ENCODE measurements around the gene SH3RF3. TPM values are rescaled to one million over a fixed set of nuclear protein-coding genes. Genes with fewer than 3 reads are reported as not detected.

The SH3RF3 gene
- total RNA-seq, 1 donor from 2014 or later = 0.68 TPM

DNA sequence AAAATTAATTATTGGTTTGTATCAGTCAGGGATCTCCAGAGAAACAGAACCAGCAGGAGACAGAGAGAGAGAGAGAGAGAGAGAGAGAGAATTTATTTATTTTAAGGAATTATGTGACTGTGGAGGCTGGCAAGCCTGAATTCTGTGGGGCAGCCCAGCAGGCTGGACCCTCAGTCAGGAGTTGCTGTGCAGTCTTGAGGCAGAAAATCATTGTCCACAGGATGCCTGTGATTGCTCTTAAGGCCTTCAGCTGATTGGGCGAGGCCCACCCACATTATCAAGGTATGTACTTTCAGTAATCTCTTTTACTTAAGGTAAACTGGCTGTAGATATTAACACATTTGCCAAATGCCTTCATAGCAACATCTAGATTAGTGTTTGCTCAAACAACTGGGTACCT lies 329.5 kb downstream of the SH3RF3 start:
- no peak for ATAC-seq

DNA sequence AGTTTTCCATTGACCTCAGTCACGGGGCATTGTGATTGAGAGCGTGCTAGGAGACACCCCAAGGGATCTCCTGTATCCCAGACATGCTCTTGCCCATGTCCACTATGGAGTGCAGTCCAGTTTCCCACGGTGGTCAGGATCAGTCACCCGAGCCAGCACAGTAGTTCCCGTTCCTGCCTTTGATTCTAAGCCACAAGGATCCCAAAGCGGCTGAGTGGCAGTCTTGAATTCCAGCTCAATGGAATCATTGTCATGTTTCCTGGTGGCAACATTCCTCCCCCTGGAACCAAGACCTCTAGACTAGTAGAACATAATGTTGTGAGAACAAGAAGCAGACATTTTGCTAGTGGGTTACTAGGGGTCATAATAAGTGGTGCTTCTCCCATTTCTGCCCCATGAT lies 330.5 kb downstream of the SH3RF3 start:
- ATAC-seq = no peak

DNA sequence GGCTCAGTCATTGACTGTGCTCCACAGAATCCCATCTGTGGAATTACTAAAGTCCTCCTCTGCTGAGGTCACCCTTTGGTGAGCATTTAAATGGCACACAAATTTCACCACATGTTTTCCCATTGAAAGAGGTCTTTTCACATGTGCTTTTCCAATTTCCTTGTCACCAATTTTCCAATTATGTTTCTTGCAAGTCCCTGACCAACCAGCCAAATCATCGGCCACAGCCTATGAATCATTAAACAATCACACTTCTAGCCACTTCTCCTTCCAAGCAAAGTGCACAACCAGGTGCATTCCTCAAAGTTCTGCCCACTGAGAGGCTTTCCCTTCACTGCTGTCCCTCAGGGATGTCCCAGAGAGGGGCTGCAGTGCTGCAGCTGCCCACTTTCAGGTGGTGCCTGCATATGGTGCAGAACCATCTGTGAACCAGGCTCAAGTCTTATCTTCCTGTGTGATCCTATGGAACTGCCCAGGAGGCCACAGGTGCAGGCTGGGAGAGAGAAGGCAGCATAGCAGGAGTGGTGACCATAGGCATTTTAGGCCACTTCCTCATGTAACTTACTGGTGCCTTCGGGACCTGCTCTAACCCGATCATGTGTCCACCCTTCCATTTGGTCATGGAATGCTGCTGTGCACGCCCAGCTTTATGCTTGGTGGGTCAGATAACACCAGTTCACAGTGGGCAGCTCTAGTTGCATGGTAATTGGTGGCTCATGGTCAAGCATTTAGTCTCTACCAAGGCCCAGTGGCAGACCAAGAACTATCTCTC lies 331.7 kb downstream of the SH3RF3 start:
- ATAC-seq = no peak

DNA sequence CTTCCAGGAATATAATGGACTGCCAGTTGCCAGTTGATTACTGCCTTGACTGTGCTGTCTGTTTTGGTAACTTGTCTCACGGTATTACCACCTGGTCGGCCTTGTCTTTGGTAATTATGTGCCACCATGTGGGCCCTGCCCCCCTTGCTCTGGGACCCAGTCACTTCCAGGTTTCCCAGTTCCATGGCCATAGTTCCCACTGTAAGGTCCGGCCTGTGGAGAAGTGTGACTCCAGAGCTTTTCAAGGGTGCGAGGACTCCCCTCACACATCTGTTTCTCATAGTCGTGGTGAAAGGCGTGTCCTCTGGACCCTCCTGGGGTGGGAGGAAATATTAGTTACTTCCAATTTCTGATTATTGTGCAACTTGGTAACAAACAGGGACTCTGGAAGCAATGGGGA lies 334.2 kb downstream of the SH3RF3 start:
- no peak for ATAC-seq

DNA sequence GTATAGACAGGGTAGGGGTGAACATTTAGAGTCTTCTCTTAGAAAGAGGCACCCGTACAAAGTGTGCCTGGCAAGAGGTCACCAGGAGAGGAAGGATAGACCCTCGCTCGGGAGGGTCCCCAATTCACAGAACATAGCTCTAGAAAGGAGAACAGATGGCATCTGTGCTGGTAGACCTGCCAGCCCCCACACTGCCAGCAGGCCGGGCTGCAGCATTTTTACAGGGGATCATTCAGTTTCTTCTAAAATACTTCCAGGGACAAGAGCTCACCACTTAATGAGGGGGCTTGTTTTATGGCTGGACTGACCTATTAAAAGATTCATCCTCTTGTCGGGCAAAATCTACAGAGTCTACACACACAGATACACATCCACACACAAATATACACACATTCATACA lies 334.9 kb downstream of the SH3RF3 start:
- ATAC-seq = no peak

DNA sequence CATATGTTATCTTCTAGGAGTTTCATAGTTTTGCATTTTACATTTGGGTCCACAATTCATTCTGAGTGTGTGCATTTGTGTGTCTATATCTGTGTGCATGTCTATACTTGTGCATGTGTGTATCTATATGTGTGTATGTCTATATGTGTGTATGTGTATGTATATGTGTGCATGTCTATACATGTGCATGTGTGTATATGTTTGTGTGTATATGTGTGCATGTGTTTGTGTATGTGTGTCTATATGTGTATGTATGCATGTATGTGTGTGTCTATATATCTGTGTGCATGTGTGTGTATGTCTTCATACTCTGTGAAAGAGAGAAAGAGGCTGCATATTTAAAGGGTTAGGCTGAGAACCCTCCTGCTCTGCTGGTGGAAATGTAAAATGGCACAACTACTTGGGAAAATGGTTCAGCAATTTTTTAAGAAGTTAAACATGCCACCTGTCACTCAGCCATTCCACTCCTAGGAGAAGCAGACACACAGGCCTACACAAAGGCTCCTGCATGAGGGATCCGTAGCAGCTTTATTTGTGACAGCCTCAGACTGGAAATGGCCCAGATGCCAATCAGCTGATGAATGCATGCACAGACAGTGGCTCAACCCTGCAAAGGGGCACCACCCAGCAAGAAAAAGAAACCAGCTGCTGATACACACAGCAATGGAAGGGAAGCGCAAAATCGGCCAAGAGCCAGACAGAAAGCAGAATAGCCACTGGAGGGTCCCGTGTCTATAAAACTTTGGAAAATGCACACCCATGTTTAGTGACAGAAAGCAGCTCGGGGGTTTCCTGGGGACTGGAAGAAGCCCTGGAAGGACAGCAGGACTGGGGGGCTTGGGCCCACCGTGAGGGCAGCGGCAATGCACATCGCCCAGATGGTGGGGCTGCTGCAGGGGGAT lies 337.9 kb downstream of the SH3RF3 start:
- peak; percentile 33 for ATAC-seq

DNA sequence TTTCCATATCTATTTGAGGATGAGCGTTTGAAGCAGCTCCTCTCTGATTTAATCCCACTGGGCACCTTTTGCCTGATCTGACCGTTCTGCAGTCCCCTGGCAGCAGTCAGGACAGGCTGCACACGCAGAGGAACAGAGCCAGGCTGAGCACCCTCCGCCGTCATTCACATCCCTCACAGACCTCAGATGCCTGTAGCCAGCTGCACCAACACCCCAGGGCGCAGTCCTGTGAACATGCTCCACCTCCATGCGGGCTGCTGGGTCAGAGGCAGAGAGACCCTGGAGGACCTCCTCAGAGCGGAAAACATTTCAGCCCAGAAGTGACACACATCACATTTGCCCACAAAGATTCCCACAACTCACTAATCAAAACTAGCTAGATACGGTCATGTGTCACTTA lies 338.7 kb downstream of the SH3RF3 start:
- ATAC-seq = no peak

DNA sequence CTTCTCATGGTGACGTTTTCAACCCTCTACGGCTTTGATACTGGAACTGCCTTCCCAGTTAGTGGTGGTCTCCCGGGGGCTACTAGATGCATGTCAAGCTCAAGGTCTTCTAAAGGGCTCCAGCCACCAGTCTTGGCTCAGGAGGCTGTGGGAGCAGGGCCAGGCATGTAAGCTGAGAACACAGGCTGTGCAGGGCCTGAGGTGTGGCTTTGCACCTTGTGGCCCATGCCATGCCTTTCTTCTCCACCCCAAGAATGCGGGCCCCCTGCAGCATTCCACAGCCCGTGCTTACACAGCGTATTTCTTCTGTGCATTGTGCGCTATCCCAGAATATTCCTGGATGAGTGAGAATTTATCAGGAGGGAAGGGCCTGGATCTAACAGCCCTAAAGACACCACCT lies 339.9 kb downstream of the SH3RF3 start:
- no peak for ATAC-seq

DNA sequence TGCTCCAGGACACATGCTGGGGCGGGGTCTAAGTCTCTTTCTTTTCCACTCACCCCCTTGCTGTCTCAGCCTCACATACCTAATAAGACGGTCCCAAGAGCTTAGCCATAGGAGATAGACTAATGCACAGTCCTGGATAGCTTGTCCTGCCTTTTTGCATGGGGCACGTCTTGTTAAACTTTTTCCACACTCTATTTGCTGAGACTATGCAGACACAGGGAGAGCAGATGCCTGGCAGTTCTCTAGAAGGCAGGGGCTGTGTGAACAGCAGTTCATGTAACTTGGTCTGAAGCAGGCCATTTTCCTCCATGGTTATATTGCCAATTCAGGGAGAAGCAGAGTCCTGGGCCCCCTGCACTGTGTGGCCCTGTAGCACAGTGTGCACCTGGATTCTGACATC lies 342.7 kb downstream of the SH3RF3 start:
- no peak for ATAC-seq

DNA sequence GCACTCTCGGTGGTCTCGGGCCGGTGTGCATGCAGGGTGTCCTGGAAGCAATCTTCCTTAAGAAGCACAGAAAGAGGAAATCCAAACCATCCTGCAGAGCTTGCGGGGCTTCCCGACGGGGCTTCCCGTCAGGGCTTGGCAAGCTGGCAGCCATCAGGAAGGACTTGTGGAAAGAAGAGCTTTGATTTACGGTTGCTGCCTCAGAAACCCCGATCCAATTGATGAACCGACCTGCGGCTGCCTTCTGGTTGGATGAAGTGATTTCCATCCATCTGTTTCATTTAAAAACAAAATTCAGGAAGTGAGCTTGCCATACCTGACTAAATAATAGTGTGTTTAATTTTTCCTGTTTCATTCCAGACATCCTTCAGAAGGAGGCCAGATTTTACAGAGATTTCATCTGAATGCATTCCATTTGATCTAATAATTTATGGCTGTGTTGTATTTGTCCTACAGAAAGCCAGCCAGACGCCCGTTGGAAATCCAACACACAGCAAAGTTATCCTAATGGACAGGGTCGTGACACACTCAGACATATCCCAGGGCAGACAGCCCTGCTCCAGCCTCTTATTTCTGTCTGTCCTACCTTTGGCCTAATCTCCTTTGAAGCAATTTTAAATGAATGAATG lies 343.4 kb downstream of the SH3RF3 start:
- no peak for ATAC-seq

DNA sequence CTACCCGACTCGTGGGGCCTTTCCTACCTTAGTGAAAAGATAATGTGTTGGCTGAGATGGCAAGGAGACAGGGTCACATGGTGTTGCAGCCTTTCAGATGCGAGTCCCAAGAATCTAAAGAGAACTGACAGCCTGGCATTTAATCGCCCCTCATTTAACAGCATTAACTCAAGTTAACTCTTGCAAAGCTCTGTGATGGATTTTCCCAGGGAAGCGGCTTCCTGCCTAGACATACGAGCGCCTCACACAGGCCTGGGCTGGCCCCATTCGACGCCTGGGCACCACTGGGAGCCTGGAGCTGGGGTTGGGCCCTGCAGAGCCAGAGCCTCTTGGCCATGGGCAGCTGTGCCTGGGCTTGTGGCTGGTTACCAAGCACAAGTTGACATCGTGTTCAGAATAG lies 344.0 kb downstream of the SH3RF3 start:
- ATAC-seq = peak; percentile 73

DNA sequence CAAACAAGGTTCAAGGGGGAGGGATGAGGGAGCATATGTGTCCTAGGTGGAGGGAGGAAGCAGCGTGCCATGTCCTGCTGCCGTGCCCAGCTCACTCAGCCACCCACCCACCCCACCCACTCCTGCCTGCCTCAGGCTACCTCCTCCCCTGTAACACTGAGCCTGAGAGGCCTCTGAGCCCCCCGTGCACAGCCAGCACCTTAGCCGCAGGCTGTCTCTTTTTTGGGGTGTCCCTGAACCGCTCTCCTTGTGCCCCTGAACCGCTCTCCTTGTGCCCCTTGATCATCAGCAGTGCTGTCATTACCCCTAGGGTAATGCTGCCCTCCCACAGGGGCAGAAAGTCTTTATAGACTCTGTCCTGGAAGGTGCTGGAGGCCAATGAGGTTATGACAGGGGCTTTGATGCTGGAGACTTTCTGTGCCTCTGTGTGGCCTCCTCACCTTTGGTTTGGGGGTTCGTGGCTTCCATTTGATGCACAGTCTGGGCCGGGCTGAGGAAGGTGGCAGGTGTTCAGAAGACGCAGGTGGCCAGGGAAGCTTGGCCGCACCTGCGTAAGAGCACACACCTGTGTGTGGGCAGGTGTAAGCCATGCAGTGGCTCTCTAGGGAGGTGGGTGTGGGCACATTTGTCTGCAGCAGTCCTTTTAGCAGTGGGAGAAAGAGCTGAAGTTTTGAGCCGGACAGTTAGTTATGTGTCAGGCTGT lies 344.8 kb downstream of the SH3RF3 start:
- no peak for ATAC-seq

DNA sequence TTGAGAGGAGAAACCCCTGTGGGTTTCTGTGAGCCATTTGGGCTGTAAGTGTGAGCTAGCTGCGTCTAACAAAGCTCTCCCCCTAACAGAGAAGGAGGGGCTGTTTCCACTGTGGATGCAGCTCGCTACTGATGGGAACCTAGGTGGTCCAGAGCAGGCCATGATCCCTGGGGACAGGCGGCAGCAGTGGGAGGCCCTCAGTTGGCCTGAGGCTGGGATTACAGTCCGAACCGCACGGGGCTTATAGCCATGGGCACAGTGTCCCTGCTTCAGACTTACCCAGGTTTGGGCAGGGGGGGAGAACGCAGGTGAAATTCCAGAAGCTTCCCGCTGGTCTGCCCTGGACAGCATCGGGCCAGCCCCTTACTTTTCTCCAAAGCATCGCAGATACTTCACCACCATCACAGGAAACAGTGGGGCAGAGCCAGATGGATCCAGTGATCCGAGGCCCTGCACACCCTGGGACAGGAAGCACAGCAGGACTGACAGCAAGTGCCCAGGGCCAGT lies 345.4 kb downstream of the SH3RF3 start:
- ATAC-seq = no peak

DNA sequence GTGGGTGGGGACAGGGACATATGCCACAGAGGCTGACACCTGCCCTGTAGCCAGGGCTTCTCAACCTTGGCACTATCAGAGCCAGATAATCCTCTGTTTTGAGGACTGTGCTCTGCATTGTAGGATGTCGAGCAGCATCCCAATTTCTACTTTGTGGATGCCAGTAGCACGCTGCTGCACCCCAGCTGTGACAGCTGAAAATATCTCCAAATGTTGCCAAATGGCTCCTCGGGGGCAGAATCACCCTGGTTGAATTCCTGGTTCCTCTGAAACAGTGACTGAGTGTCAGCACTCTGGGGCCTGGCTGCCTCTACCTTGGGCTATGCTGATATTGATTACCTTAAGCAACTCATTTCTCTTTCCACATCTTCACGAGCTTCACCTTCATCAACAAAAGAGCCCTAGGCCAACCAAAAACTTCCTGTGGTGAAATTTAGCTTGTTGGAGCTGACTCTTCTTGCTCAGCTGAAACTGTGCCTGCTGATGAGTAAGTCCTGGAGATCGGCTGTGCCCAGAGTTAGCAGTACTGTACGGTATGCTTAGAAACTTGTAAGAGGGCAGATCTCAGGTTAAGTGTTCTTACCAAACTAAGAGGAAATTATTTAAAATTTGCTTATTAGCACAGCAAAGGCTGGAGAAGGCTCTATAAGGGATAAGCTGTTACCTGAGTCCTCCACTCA lies 346.7 kb downstream of the SH3RF3 start:
- peak; percentile 74 for ATAC-seq

DNA sequence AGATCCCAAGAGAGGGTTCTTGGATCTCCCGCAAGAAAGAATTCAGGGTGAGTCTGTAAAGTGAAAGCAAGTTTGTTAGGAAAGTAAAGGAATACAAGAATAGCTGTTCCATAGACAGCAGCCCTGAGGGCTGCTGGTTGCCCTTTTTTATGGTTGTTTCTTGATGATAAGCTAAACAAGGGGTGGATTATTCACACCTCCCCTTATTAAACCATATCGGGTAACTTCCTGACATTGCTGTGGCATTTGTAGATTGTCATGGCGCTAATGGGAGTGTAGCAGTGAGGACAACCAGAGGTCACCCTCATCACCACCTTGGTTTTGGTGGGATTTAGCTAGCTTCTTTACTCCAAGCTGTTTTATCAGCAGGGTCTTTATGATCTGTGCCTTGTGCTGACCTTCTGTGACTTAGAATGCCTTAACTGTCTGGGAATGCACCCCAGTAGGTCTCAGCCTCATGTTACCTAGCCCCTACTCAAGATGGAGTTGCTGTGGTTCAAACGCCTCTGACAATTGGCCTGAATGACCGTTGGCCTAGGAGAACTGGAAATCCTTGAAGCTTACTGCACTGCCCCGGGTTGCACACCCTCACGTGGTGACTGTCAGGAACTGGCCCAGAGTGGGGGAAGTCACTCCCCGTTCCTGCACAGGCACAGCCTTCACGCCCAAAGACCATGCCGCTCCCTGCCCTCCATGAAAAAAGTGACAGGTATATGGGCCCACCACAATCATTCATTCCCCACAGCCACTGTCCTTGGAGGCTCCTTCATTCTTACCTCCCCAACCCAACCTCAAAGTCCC lies 347.8 kb downstream of the SH3RF3 start:
- ATAC-seq = no peak

DNA sequence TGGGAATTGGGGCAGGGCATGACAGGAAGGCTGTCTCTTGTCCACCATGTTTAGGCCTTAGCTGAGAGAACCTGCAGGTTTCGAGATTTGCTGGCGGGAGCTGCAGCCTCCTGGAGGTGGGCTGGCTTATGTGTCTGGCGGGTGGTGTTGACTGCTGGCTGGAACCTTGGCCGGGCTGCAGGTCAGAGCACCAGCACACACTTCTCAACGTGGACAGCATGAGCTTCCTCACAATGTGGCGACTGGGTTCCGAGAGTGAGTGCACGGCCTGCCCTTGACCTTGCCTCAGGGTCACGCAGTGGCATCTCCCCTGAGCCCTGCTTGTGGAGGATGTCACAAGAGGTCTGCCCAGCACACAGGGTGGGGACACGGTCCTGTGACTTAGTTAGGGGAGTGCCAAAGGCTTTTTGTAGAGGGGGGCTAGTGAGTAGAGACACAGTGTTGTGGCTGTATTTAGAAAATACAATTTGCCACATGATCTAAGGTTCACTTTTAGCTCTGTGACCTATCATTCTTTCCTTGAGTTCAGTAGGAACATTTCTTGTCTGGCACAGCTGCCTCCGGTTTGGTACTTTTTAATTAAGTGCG lies 350.0 kb downstream of the SH3RF3 start:
- ATAC-seq = no peak

DNA sequence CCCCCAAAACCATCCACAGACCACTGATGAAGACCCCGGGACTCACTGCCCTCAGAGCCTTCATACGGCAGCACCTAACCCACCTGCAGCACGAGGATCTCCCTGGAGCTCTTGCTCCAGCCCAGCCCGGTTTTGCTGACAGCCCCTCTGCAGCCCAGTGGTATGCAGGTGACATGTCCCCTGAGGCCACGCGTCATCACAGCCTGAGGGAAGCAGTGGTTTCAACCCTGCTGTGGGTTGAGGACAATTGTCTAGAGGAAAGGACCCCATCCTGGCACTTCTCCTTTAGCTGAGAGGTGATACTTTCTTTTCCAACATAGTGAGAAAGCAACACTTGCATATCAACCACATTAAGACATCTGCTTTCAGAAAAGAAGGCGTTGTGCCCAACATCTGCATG lies 350.8 kb downstream of the SH3RF3 start:
- ATAC-seq = no peak

DNA sequence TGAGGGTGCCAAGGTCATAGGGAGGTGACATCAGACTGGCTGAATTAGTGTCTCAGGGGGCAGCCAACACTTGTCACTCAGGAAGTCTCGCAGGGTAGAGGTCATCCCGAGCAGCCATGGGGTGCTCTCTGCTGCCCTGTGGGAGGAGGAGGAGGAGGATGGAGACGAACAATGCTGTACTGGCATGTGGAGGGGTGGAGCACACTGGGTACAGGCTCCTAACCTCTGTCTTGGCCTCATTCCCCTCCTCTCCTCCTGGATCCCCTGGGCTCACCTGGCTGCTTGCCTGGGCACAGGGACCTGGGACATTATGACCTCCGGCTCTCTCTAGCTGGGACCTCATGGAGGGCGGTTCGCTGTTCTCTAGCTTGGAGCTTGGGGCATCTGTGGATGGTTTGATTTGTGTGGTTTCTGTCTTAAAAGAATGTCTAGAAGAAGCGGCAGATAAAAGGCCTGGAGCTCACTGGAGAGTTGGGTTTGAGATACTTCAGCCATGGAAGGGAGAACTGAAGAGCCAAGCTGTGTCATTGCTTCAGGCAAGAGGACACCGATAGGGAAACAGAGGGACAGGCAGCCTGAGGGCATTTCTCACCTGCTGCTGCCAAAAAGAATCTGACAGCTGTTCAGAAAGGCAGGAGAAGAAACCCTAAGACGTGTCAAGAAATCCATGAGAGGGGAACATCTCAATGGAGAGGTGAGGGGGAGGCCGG lies 351.6 kb downstream of the SH3RF3 start:
- no peak for ATAC-seq

DNA sequence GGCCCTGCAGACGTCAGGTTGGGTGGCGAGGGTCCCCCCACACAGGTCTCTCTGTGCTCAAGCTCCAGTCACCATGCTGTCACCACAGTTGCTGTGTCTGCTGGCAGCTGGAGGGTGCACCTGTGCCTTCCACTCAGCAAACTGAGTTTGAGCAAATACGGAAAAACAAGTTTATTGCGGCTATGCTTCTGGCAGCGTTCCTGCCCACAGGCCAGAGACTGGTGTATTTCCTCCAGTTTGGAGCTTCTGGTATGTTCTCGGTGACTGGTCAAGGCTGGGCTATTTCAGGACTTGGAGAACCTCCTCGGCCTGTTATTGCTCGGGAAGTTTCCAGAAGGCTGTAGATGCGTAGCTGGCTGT lies 352.2 kb downstream of the SH3RF3 start:
- ATAC-seq = no peak

DNA sequence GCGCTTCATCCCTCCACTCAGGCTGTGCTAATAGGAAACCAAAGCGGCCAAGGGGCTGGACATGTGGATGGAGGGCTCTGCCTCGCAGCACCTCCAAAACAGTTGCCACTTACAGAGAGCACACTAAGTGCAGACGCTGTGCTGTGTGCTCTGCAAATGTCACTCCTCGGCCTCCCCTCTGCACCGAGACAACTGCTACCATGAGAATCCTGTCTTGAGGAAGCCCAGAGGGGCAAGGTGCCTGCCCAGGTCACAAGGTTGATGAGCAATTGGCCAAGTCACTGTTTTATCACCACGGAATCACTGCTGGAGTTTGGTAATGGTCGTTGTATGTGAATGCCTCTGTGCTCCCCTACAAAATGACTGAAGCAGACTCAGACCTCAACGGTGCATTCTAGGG lies 352.6 kb downstream of the SH3RF3 start:
- ATAC-seq = no peak

Measured in esophagus mucosa (tissue), 1 donor.